HepG2 (cell line): ENCODE data around the gene KIAA1328. TPM values are rescaled to one million over a fixed set of nuclear protein-coding genes. Genes with fewer than 3 reads are reported as not detected.

ENCODE experiments used
- CHD4 ChIP-seq: fragments of 200-600 bp; sonication (generic); IDR thresholded peaks from 2 replicates; pipeline ENCODE4 v1.7.0; 2017; ENCODE audit warnings: mild to moderate bottlenecking, low read length, borderline replicate concordance
- E2F1 ChIP-seq: sonication (generic); formaldehyde crosslinking; IDR thresholded peaks from 2 replicates; pipeline ENCODE4 v1.5.0; 2020; ENCODE audit warnings: missing genetic modification reagents
- ELF3 ChIP-seq: IDR thresholded peaks from 2 replicates; pipeline ENCODE4 v1.6.1; 2016; ENCODE audit warnings: missing genetic modification reagents, missing compliant biosample characterization
- ELK4 ChIP-seq: sonication (generic); formaldehyde crosslinking; IDR thresholded peaks from 2 replicates; pipeline ENCODE4 v1.9.0; 2021; ENCODE audit warnings: missing genetic modification reagents, borderline replicate concordance
- ETS1 ChIP-seq: sonication (generic); formaldehyde crosslinking; IDR thresholded peaks from 2 replicates; pipeline ENCODE4 v1.4.0; 2020; ENCODE audit warnings: missing genetic modification reagents
- HINFP ChIP-seq: sonication (generic); formaldehyde crosslinking; IDR thresholded peaks from 2 replicates; pipeline ENCODE4 v1.4.0; 2020; ENCODE audit warnings: low read depth, mild to moderate bottlenecking, missing genetic modification reagents
- HNF4A ChIP-seq: sonication (generic); formaldehyde crosslinking; IDR thresholded peaks from 2 replicates; pipeline ENCODE4 v1.4.0; 2020; ENCODE audit warnings: missing genetic modification reagents
- KDM3A ChIP-seq: IDR thresholded peaks from 2 replicates; pipeline ENCODE4 v1.6.1; 2018; ENCODE audit warnings: low read depth, missing compliant biosample characterization
- NCOA5 ChIP-seq: sonication (generic); formaldehyde crosslinking; IDR thresholded peaks from 2 replicates; pipeline ENCODE4 v1.4.0; 2020; ENCODE audit warnings: missing genetic modification reagents
- NR0B2 ChIP-seq: sonication (generic); formaldehyde crosslinking; IDR thresholded peaks from 2 replicates; pipeline ENCODE4 v1.4.0; 2020; ENCODE audit warnings: mild to moderate bottlenecking, missing genetic modification reagents
- PATZ1 ChIP-seq: sonication (generic); formaldehyde crosslinking; IDR thresholded peaks from 2 replicates; pipeline ENCODE4 v1.4.0; 2020; ENCODE audit warnings: missing genetic modification reagents
- TBL1XR1 ChIP-seq: fragments of 150-350 bp; IDR thresholded peaks from 2 replicates; pipeline ENCODE4 v1.6.1; 2014; ENCODE audit warnings: borderline replicate concordance, low read length; ENCODE audit not compliant: partially characterized antibody
- YEATS2 ChIP-seq: sonication (generic); formaldehyde crosslinking; IDR thresholded peaks from 2 replicates; pipeline ENCODE4 v1.4.0; 2020; ENCODE audit warnings: missing genetic modification reagents, borderline replicate concordance
- ZBTB26 ChIP-seq: IDR thresholded peaks from 2 replicates; pipeline ENCODE4 v1.6.1; 2016; ENCODE audit warnings: missing compliant biosample characterization, missing genetic modification reagents, borderline replicate concordance
- ZNF468 ChIP-seq: sonication (generic); formaldehyde crosslinking; IDR thresholded peaks from 2 replicates; pipeline ENCODE4 v1.8.0; 2022; ENCODE audit warnings: mild to moderate bottlenecking, moderate library complexity, missing genetic modification reagents
- ZNF564 ChIP-seq: sonication (generic); formaldehyde crosslinking; IDR thresholded peaks from 2 replicates; pipeline ENCODE4 v1.8.1; 2023; ENCODE audit warnings: mild to moderate bottlenecking, missing genetic modification reagents
- ZNF709 ChIP-seq: sonication (generic); formaldehyde crosslinking; IDR thresholded peaks from 2 replicates; pipeline ENCODE4 v1.5.0; 2020; ENCODE audit warnings: mild to moderate bottlenecking, missing genetic modification reagents
- ZNF740 ChIP-seq: sonication (generic); formaldehyde crosslinking; IDR thresholded peaks from 2 replicates; pipeline ENCODE4 v1.4.0; 2020; ENCODE audit warnings: missing genetic modification reagents
- polyA plus RNA-seq, 8 experiments: library from polyadenylated mRNA; depleted of rRNA in 3 of 8; stranded (reverse) in 7 of 8; unstranded in 1 of 8; fragments of >200 nt; fragmentation: Illumina TruSeq in 4 of 8; extraction: Trizol in 4 of 8; gene quantifications; 2 replicates each; pipeline versions ENCODE4 v1.2.1 to v1.2.3, GENCODE V29; 2011 to 2016; ENCODE audit warnings: low read depth in 4 of 8, missing spikeins in 1 of 8, mixed read lengths in 1 of 8; ENCODE audit not compliant: insufficient read depth in 1 of 8
- total RNA-seq, 5 experiments: library from RNA; depleted of rRNA; stranded (reverse); fragments of >200 nt; fragmentation: Illumina TruSeq; extraction: Trizol; gene quantifications; 2 replicates each; pipeline ENCODE4 v1.2.3, GENCODE V29; 2016; ENCODE audit warnings: low read depth in 1 of 5

Gene KIAA1328
- total and polyA plus RNA-seq, 2 of the 13 experiments (the other 11 are each of a cell fraction or from before 2014, with no cell fraction given) = 4.1 to 6.0 TPM

GRCh38 chr18:36828630-36829361 is at the start of gene KIAA1328, which contains the start of gene TPGS2 (continued):
- TF ChIP-seq HINFP (CRISPR knock-in tag) (no peak; the same call in 1 of the 2 replicates), ETS1 (no peak), TBL1XR1 (no peak), ZNF564 (CRISPR knock-in tag) (0 out of 2 replicates have a peak, but pooled peaks have one; percentile 24), NCOA5 (no peak), CHD4 (no peak), PATZ1 (CRISPR knock-in tag) (peak; percentile 67), ZNF468 (no peak), ELF3 (CRISPR knock-in tag) (peak; percentile 29; the same call in 1 of the 2 replicates), ZNF740 (CRISPR knock-in tag) (peak; percentile 19; the same call in 1 of the 2 replicates), YEATS2 (no peak), HNF4A (no peak), ZNF709 (CRISPR knock-in tag) (peak; percentile 55), NR0B2 (CRISPR knock-in tag) (no peak), E2F1 (CRISPR knock-in tag) (peak; percentile 36), ELK4 (CRISPR knock-in tag) (no peak), KDM3A (CRISPR knock-in tag) (peak; percentile 17; the same call in 1 of the 2 replicates), ZBTB26 (peak; percentile 68; the same call in 1 of the 2 replicates)
